ENCODE results near the gene C1orf105.

The C1orf105 gene

GRCh38 chr1:172477216-172477615 lies 56.7 kb downstream of the C1orf105 start:
- CTCF ChIA-PET: no interaction called here

GRCh38 chr1:172477741-172478140 lies 57.3 kb downstream of the C1orf105 start:
- POLR2A ChIA-PET: no interaction called here
- CTCF ChIA-PET: no interaction called here
- Histone ChIP-seq H3K4me1 (ENCODE audit: control insufficient read depth, insufficient read depth, low read length) (no peaks in the 10 kb centered on the region), H3K9me3 (ENCODE audit: control insufficient read depth, insufficient read depth, low read depth, low read length) (no peaks in the 10 kb centered on the region), H3K36me3 (ENCODE audit: control insufficient read depth in 2 of 2, insufficient read depth in 1 of 2, low read length in 2 of 2) (no peaks in the 10 kb centered on the region), H3K27ac (ENCODE audit: extremely low read depth, low read depth, low read length) (no peak overlapping the region), H3K4me3 (ENCODE audit: low read depth, low read length) (no peak overlapping the region)
- TF ChIP-seq ZNF664 (tag by site-specific recombination; IDR thresholded peaks at IDR 0.05) (no peak), ZNF561 (tag by site-specific recombination; IDR thresholded peaks at IDR 0.05; ENCODE audit: borderline replicate concordance) (no peak), PATZ1 (tag by site-specific recombination; IDR thresholded peaks at IDR 0.05) (no peak)

More at GRCh38 chr1:172477216-172477615, 56.7 kb downstream of the C1orf105 start:
- H3K9me3 ChIP-seq (ENCODE audit: control insufficient read depth, insufficient read depth, low read depth, low read length): no peaks in the 10 kb centered on the region
- TF ChIP-seq ZNF473 (tag by site-specific recombination; IDR thresholded peaks at IDR 0.05): no peak
- no peak for TF ChIP-seq ZNF175 (tag by site-specific recombination; IDR thresholded peaks at IDR 0.05)
- no peak for TF ChIP-seq ZBTB17 (tag by site-specific recombination; IDR thresholded peaks at IDR 0.05)
- H3K4me3 ChIP-seq (ENCODE audit: low read depth, low read length): no peak overlapping the region
- no peaks in the 10 kb centered on the region for H3K36me3 ChIP-seq (ENCODE audit: control insufficient read depth in 2 of 2, insufficient read depth in 1 of 2, low read length in 2 of 2)
- no peaks in the 10 kb centered on the region for H3K4me1 ChIP-seq (ENCODE audit: control insufficient read depth, insufficient read depth, low read length)
- no peak overlapping the region for H3K27ac ChIP-seq (ENCODE audit: extremely low read depth, low read depth, low read length)
- POLR2A ChIA-PET: no interaction called here

GRCh38 chr1:172478485-172478884 lies 58.0 kb downstream of the C1orf105 start:
- Histone ChIP-seq H3K4me1 (ENCODE audit: control insufficient read depth, insufficient read depth, low read length) (no peaks in the 10 kb centered on the region), H3K4me3 (ENCODE audit: low read depth, low read length) (no peak overlapping the region), H3K36me3 (ENCODE audit: control insufficient read depth in 2 of 2, insufficient read depth in 1 of 2, low read length in 2 of 2) (no peaks in the 10 kb centered on the region), H3K27ac (ENCODE audit: extremely low read depth, low read depth, low read length) (no peak overlapping the region), H3K9me3 (ENCODE audit: control insufficient read depth, insufficient read depth, low read depth, low read length) (no peaks in the 10 kb centered on the region)
- POLR2A ChIA-PET: no interaction called here
- CTCF ChIA-PET: no interaction called here
- TF ChIP-seq GLI4 (tag by site-specific recombination; IDR thresholded peaks at IDR 0.05) (no peak), PRDM2 (tag by site-specific recombination; IDR thresholded peaks at IDR 0.05; ENCODE audit: borderline replicate concordance) (no peak), ZBTB11 (tag by site-specific recombination; conservative IDR thresholded peaks at IDR 0.05; ENCODE audit: low read depth) (no peak), ZNF777 (tag by site-specific recombination; IDR thresholded peaks at IDR 0.05; ENCODE audit: borderline replicate concordance) (no peak), ZNF221 (tag by site-specific recombination; IDR thresholded peaks at IDR 0.05; ENCODE audit: borderline replicate concordance) (no peak), ZNF423 (tag by site-specific recombination; IDR thresholded peaks at IDR 0.05) (no peak), ZSCAN23 (tag by site-specific recombination; IDR thresholded peaks at IDR 0.05) (no peak), ZBTB10 (tag by site-specific recombination; IDR thresholded peaks at IDR 0.05) (no peak), ATF2 (tag by site-specific recombination; IDR thresholded peaks at IDR 0.05; ENCODE audit: low read depth) (no peak)

All from HEK293 (cell line).